HepG2 (cell line): ENCODE data around the gene MED13L. TPM values are rescaled to one million over a fixed set of nuclear protein-coding genes. Genes with fewer than 3 reads are reported as not detected.

Experiments used
- ATAC-seq: fragments of 200-7000 bp; cut with Tn5 transposase; 3 replicates; pipeline ENCODE4 v1.9.1; 2020; ENCODE audit warnings: mild to moderate bottlenecking, moderate library complexity
- BruUV-seq: library from RNA; stranded (reverse); fragments of 400-500 nt; replicated peaks from 2 replicates; lab custom pipeline; 2021; lab: Mats Ljungman, UMichigan
- CTCF ChIA-PET: fragments of 300-600 bp; formaldehyde crosslinking; extraction: SDS; loops from one replicate; lab custom pipeline; 2021; ENCODE audit warnings: low total read pairs, inconsistent platforms, low intra/inter-chr PET ratio; lab: Yijun Ruan, JAX
- POLR2A ChIA-PET: fragments of 350-600 bp; sonication (Branson Sonifier 250); formaldehyde crosslinking; loops from one replicate; lab custom pipeline; 2020; ENCODE audit warnings: antibody characterized with exemption, inconsistent platforms; lab: Yijun Ruan, JAX
- DNase-seq: peaks from one replicate; pipeline ENCODE4 v3.0.0-alpha.2; 2015; ENCODE audit warnings: low spot score
- FAIRE-seq: peaks from 3 replicates; lab custom pipeline; 2011; peaks lifted over from hg19 to GRCh38; lab: Jason Lieb, UNC
- H2AFZ ChIP-seq: one replicate; pipeline ENCODE4 v1.6.1; 2011; ENCODE audit warnings: low read length, inconsistent platforms
- H3K27ac ChIP-seq: fragments of 300-600 bp; 3 replicates; pipeline ENCODE4 v1.8.0; 2011; ENCODE audit warnings: mixed run types, mild to moderate bottlenecking, mixed read lengths, low read length, inconsistent platforms; ENCODE audit not compliant: insufficient read depth; ENCODE audit errors: extremely low read length
- H3K27me3 ChIP-seq, 2 experiments: fragments of 200-600 bp in 1 of 2; 2 replicates in 1 of 2; 3 replicates in 1 of 2; pipeline versions ENCODE4 v1.6.0 to v1.8.0; 2011; ENCODE audit warnings: low read length in 2 of 2, mild to moderate bottlenecking in 2 of 2, moderate library complexity in 2 of 2, inconsistent platforms in 1 of 2; ENCODE audit not compliant: insufficient read depth in 2 of 2, control insufficient read depth in 1 of 2
- H3K36me3 ChIP-seq, 2 experiments: fragments of 200-600 bp in 1 of 2; replicated peaks in 1 of 2; 2 replicates in 1 of 2; 3 replicates in 1 of 2; pipeline versions ENCODE4 v1.5.1 to v1.8.0; 2011; ENCODE audit warnings: low read length in 2 of 2, inconsistent platforms in 1 of 2; ENCODE audit not compliant: insufficient read depth in 2 of 2, control insufficient read depth in 1 of 2
- H3K4me1 ChIP-seq: 2 replicates; pipeline ENCODE4 v1.5.1; 2012; ENCODE audit warnings: low read length, inconsistent platforms; ENCODE audit not compliant: insufficient read depth
- H3K4me2 ChIP-seq: 2 replicates; pipeline ENCODE4 v1.6.0; 2011; ENCODE audit warnings: low read depth, low read length, inconsistent platforms
- H3K4me3 ChIP-seq, 3 experiments: fragments of 200-600 bp in 1 of 3; sonication (generic), shearing (Covaris generic) in 1 of 3; replicated peaks in 1 of 3; 2 replicates each; pipeline ENCODE4 v1.5.1; 2011 to 2016; ENCODE audit warnings: low read length in 3 of 3, inconsistent platforms in 2 of 3, low read depth in 2 of 3, mild to moderate bottlenecking in 2 of 3, control low read depth in 1 of 3, mixed read lengths in 1 of 3; ENCODE audit not compliant: insufficient read depth in 1 of 3
- H3K79me2 ChIP-seq: one replicate; pipeline ENCODE4 v1.6.1; 2011; ENCODE audit warnings: low read length, inconsistent platforms; ENCODE audit not compliant: insufficient read depth
- H3K9ac ChIP-seq: 2 replicates; pipeline ENCODE4 v1.6.0; 2011; ENCODE audit warnings: mild to moderate bottlenecking, low read depth, low read length, inconsistent platforms; ENCODE audit not compliant: insufficient read depth
- H3K9me3 ChIP-seq: 2 replicates; pipeline ENCODE4 v1.5.1; 2012; ENCODE audit warnings: mild to moderate bottlenecking, low read length
- H4K20me1 ChIP-seq: 2 replicates; pipeline ENCODE4 v1.6.0; 2011; ENCODE audit warnings: inconsistent platforms, mild to moderate bottlenecking, low read length, moderate library complexity; ENCODE audit not compliant: insufficient read depth
- DNMT1 ChIP-seq: sonication (generic); formaldehyde crosslinking; IDR thresholded peaks from 2 replicates; pipeline ENCODE4 v1.5.1; 2020; ENCODE audit warnings: mild to moderate bottlenecking, missing genetic modification reagents
- ELF3 ChIP-seq: IDR thresholded peaks from 2 replicates; pipeline ENCODE4 v1.6.1; 2016; ENCODE audit warnings: missing genetic modification reagents, missing compliant biosample characterization
- PCBP2 ChIP-seq: fragments of 200-400 bp; formaldehyde crosslinking; optimal IDR thresholded peaks from 2 replicates; pipeline ENCODE3; 2018; ENCODE audit warnings: low read length, low read depth; ENCODE audit not compliant: poor library complexity, severe bottlenecking
- RAD21 ChIP-seq: fragments of 450-650 bp; formaldehyde crosslinking; IDR thresholded peaks from 2 replicates; pipeline ENCODE4 v1.5.0; 2020; ENCODE audit warnings: mild to moderate bottlenecking
- SMC3 ChIP-seq: IDR thresholded peaks from 2 replicates; pipeline ENCODE4 v1.6.1; 2011; ENCODE audit warnings: low read length, improper control_type of control experiment
- STAG1 ChIP-seq: sonication (generic); formaldehyde crosslinking; IDR thresholded peaks from 2 replicates; pipeline ENCODE4 v1.4.0; 2020; ENCODE audit warnings: missing genetic modification reagents
- XRCC5 ChIP-seq: fragments of 200-400 bp; formaldehyde crosslinking; optimal IDR thresholded peaks from 2 replicates; pipeline ENCODE3; 2017; ENCODE audit warnings: mild to moderate bottlenecking, low read length
- WGBS: methylation state at CpG from one replicate; pipeline ENCODE4 v1.1.6; 2017; ENCODE audit warnings: low lambda C conversion rate; 5-methylcytosine and 5-hydroxymethylcytosine counted together
- in situ Hi-C: cut with HindIII; loops from 2 replicates; pipeline ENCODE4 v1.10.0; 2017; ENCODE audit warnings: low pct_unique_long_range_greater_than_20kb; ENCODE audit not compliant: extremely low pct_ligation_motif_present
- intact Hi-C: fragments of 100-400 bp; cut with micrococcal nuclease; formaldehyde crosslinking; loops from one replicate; pipeline ENCODE4 v1.10.0; 2022; ENCODE audit not compliant: unreplicated experiment
- polyA plus RNA-seq, 8 experiments: library from polyadenylated mRNA; depleted of rRNA in 3 of 8; stranded (reverse) in 7 of 8; unstranded in 1 of 8; fragments of >200 nt; fragmentation: Illumina TruSeq in 4 of 8; extraction: Trizol in 4 of 8; gene quantifications; 2 replicates each; pipeline versions ENCODE4 v1.2.1 to v1.2.3, GENCODE V29; 2011 to 2016; ENCODE audit warnings: low read depth in 4 of 8, missing spikeins in 1 of 8, mixed read lengths in 1 of 8; ENCODE audit not compliant: insufficient read depth in 1 of 8
- total RNA-seq, 5 experiments: library from RNA; depleted of rRNA; stranded (reverse); fragments of >200 nt; fragmentation: Illumina TruSeq; extraction: Trizol; gene quantifications; 2 replicates each; pipeline ENCODE4 v1.2.3, GENCODE V29; 2016; ENCODE audit warnings: low read depth in 1 of 5
- TF ChIP-seq, protein P1 (sequence below): sonication (generic); formaldehyde crosslinking; IDR thresholded peaks from 2 replicates; pipeline ENCODE4 v1.4.0; 2020; ENCODE audit warnings: missing genetic modification reagents
- TF ChIP-seq, protein P2 (sequence below): sonication (generic); formaldehyde crosslinking; IDR thresholded peaks from 2 replicates; pipeline ENCODE4 v1.4.0; 2020; ENCODE audit warnings: missing genetic modification reagents, mild to moderate bottlenecking, borderline replicate concordance
- TF ChIP-seq, protein P3 (sequence below): sonication (generic); formaldehyde crosslinking; IDR thresholded peaks from 2 replicates; pipeline ENCODE4 v1.5.0; 2020; ENCODE audit warnings: mild to moderate bottlenecking, missing genetic modification reagents, moderate library complexity

MED13L gene
- total and polyA plus RNA-seq, 2 of the 13 experiments (the other 11 are each of a cell fraction or from before 2014, with no cell fraction given) = 24.8 to 38.9 TPM

DNA sequence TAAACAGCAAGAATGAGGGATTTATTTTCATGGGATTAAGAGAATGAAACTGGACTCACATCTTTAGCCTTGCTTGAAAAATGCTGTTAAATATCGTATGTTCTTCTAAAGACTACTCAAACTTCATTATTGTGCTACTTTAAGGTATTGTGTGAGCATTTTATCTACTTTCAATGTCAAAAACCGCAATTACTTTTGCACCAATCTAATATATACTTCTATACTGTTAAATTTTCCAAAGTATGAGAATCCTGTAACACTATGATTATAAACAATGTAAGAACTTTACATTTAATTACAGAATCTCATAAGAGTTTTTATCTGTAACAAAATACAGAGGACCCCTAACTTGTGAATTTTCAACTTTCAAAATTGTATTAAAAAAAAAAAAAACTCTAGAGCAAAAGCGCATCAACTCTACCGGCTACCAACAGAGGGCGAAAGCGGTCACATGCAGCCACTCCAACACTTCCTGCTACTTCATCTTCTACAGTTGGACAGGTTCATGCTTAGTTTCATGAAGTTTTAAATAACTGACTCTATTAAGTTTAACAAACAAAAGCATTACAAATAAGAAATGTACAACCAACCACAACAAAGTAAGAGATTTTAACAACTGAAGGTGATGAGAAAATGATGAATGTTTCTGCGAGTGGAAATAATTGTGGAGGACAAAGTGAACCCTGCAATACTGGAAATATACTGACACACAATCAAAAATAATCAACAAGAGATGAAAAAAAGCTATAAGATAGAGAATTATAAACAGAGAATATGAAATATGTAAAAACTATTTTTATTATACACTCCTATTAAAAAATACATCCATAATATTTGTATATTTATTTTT is 210.9 kb downstream of the MED13L start:
- H2AFZ ChIP-seq = no peak overlapping the region
- peak; percentile 34 for DNase-seq
- no peak; the same call in 2 of the 3 replicates for ATAC-seq
- no peak overlapping the region for H3K27ac ChIP-seq
- TF ChIP-seq STAG1 (CRISPR knock-in tag) = peak; percentile 68
- TF ChIP-seq, protein P1, sequence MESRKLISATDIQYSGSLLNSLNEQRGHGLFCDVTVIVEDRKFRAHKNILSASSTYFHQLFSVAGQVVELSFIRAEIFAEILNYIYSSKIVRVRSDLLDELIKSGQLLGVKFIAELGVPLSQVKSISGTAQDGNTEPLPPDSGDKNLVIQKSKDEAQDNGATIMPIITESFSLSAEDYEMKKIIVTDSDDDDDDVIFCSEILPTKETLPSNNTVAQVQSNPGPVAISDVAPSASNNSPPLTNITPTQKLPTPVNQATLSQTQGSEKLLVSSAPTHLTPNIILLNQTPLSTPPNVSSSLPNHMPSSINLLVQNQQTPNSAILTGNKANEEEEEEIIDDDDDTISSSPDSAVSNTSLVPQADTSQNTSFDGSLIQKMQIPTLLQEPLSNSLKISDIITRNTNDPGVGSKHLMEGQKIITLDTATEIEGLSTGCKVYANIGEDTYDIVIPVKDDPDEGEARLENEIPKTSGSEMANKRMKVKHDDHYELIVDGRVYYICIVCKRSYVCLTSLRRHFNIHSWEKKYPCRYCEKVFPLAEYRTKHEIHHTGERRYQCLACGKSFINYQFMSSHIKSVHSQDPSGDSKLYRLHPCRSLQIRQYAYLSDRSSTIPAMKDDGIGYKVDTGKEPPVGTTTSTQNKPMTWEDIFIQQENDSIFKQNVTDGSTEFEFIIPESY (CRISPR knock-in tag) = peak; percentile 78; the same call in 1 of the 2 replicates
- TF ChIP-seq SMC3 = peak; percentile 86
- TF ChIP-seq, protein P2, sequence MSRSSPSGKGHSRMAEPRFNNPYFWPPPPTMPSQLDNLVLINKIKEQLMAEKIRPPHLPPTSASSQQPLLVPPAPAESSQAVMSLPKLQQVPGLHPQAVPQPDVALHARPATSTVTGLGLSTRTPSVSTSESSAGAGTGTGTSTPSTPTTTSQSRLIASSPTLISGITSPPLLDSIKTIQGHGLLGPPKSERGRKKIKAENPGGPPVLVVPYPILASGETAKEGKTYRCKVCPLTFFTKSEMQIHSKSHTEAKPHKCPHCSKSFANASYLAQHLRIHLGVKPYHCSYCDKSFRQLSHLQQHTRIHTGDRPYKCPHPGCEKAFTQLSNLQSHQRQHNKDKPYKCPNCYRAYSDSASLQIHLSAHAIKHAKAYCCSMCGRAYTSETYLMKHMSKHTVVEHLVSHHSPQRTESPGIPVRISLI (CRISPR knock-in tag) = peak; percentile 83
- peak; percentile 67 for TF ChIP-seq ELF3
- TF ChIP-seq, protein P3, sequence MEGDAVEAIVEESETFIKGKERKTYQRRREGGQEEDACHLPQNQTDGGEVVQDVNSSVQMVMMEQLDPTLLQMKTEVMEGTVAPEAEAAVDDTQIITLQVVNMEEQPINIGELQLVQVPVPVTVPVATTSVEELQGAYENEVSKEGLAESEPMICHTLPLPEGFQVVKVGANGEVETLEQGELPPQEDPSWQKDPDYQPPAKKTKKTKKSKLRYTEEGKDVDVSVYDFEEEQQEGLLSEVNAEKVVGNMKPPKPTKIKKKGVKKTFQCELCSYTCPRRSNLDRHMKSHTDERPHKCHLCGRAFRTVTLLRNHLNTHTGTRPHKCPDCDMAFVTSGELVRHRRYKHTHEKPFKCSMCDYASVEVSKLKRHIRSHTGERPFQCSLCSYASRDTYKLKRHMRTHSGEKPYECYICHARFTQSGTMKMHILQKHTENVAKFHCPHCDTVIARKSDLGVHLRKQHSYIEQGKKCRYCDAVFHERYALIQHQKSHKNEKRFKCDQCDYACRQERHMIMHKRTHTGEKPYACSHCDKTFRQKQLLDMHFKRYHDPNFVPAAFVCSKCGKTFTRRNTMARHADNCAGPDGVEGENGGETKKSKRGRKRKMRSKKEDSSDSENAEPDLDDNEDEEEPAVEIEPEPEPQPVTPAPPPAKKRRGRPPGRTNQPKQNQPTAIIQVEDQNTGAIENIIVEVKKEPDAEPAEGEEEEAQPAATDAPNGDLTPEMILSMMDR = peak; percentile 63
- no peak for TF ChIP-seq DNMT1 (CRISPR knock-in tag)
- TF ChIP-seq RAD21 (CRISPR knock-in tag) = peak; percentile 21; the same call in 1 of the 2 replicates
- TF ChIP-seq PCBP2 = no peak
- peak; percentile 32 for TF ChIP-seq XRCC5
- H3K27me3 ChIP-seq = no peaks in the 10 kb centered on the region
- no peaks in the 10 kb centered on the region for H3K9me3 ChIP-seq
- no peak overlapping the region for H3K9ac ChIP-seq
- ChIA-PET CTCF (interaction anchor here (0.6 to 2.1 kb wide), 2 partner anchors 169 to 681 kb away, joined by 3 to 17 read pairs; no protein-coding TSS in a partner anchor), POLR2A (no interaction called here)
- H3K36me3 ChIP-seq = no peaks in the 10 kb centered on the region
- peak; percentile 75 for FAIRE-seq
- peaks cover 14% of the 10 kb centered on the region for H3K4me1 ChIP-seq
- no TSS peak for BruUV-seq
- peaks cover 8% of the 10 kb centered on the region; the same call in 1 of the 2 replicates for H4K20me1 ChIP-seq
- peaks cover 2% of the 10 kb centered on the region for H3K79me2 ChIP-seq
- H3K4me3 ChIP-seq = no peak overlapping the region
- in situ Hi-C loops (loop anchor here (10.0 kb wide), 1 partner anchor 168 kb away; no protein-coding TSS in a partner anchor), intact Hi-C loops (loop anchor here (1.0 kb wide), 1 partner anchor 170 kb away; no protein-coding TSS in a partner anchor)
- 63% methylated on average over 7 of the region's 7 CpGs for WGBS
- H3K4me2 ChIP-seq = no peak overlapping the region
